GM12874 (cell line): Measurements from ENCODE around the gene SUPT6H.
A peak's percentile ranks its signal among the peaks of the same experiment; 100 is the strongest.

Source experiments
- CTCF ChIP-seq: IDR thresholded peaks from 2 replicates; pipeline ENCODE4 v1.5.1; 2011; ENCODE audit warnings: low read depth, mild to moderate bottlenecking, control low read depth, low read length, moderate library complexity; ENCODE audit not compliant: insufficient read depth

The SUPT6H gene

GRCh38 chr17:28747801-28748750 is 86.1 kb downstream of the SUPT6H start:
- TF ChIP-seq CTCF = no peak

DNA sequence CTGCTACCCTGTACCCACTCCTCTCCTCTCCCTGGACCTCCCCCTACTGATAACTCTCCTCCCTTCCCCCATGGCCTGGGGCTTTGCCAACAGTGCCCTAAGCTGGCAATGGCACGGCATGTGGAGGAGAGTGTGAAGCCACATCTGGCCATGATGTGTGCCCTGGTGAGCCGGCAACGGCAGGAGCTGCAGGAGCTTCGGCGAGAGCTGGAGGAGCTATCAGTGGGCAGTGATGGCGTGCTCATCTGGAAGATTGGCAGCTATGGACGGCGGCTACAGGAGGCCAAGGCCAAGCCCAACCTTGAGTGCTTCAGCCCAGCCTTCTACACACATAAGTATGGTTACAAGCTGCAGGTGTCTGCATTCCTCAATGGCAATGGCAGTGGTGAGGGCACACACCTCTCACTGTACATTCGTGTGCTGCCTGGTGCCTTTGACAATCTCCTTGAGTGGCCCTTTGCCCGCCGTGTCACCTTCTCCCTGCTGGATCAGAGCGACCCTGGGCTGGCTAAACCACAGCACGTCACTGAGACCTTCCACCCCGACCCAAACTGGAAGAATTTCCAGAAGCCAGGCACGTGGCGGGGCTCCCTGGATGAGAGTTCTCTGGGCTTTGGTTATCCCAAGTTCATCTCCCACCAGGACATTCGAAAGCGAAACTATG is 87.0 kb downstream of the SUPT6H start:
- no peak for TF ChIP-seq CTCF

DNA sequence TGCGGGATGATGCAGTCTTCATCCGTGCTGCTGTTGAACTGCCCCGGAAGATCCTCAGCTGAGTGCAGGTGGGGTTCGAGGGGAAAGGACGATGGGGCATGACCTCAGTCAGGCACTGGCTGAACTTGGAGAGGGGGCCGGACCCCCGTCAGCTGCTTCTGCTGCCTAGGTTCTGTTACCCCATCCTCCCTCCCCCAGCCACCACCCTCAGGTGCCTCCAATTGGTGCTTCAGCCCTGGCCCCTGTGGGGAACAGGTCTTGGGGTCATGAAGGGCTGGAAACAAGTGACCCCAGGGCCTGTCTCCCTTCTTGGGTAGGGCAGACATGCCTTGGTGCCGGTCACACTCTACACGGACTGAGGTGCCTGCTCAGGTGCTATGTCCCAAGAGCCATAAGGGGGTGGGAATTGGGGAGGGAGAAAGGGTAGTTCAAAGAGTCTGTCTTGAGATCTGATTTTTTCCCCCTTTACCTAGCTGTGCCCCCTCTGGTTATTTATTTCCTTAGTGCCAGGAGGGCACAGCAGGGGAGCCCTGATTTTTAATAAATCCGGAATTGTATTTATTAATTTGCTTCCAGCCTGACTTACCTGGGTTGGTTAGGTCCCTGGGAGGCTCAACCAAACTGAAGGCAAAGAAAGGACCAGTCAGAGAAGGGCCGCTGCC is 87.6 kb downstream of the SUPT6H start:
- no peak for TF ChIP-seq CTCF

GRCh38 chr17:28750178-28751047 is 88.4 kb downstream of the SUPT6H start:
- TF ChIP-seq CTCF = peak; percentile 100

GRCh38 chr17:28751600-28752366 is 89.8 kb downstream of the SUPT6H start:
- no peak for TF ChIP-seq CTCF
